Subcutaneous adipose tissue (tissue), 4 donors: ENCODE measurements around the gene PPARG. TPM values are rescaled to one million over a fixed set of nuclear protein-coding genes. Genes with fewer than 3 reads are reported as not detected.

Experiments used
- total RNA-seq, 4 donors: library from RNA; depleted of rRNA; stranded (reverse); fragments of >200 nt; gene quantifications; one replicate each; pipeline ENCODE4 v1.1.0, GENCODE V29; 2016
- TF ChIP-seq, protein P1 (sequence below): fragments of 450-650 bp; IDR thresholded peaks from one replicate; pipeline ENCODE4 v1.5.1; 2016; ENCODE audit warnings: low read depth, mild to moderate bottlenecking, control low read depth, antibody characterized with exemption, moderate library complexity

The PPARG gene
- total RNA-seq, 4 donors from 2014 or later, result 223 to 357 (median 337) TPM

DNA sequence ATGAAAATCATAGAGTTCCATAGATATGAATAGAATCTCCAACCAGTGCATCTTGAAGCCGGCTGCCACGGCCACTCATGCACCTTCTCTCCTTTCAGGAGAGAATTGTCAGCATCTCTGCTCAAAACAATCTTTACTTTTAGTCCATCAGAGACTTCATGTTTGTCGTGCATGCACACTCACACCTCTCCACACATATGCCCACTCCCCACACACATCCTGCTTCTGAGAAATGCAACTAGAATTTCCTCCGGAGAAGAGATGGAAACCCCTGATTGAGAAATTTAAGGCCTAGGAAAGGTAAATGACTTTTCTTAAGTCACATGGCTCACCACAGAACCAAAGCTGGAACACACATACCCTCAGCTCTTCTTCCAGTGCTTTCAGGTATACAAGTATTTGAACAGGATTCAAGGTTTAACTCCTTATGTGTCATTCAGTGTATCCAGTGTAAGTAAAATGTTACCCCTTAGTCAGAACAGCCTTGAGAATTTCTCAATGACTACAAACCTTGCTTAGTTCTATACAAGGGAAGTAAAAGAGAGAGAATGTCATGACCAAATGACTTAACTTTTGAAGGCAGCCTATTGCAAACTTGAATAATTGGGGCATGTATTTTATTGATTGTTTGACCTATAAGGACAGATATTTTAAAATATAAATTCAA lies 126.3 kb downstream of the PPARG start:
- TF ChIP-seq, protein P1, sequence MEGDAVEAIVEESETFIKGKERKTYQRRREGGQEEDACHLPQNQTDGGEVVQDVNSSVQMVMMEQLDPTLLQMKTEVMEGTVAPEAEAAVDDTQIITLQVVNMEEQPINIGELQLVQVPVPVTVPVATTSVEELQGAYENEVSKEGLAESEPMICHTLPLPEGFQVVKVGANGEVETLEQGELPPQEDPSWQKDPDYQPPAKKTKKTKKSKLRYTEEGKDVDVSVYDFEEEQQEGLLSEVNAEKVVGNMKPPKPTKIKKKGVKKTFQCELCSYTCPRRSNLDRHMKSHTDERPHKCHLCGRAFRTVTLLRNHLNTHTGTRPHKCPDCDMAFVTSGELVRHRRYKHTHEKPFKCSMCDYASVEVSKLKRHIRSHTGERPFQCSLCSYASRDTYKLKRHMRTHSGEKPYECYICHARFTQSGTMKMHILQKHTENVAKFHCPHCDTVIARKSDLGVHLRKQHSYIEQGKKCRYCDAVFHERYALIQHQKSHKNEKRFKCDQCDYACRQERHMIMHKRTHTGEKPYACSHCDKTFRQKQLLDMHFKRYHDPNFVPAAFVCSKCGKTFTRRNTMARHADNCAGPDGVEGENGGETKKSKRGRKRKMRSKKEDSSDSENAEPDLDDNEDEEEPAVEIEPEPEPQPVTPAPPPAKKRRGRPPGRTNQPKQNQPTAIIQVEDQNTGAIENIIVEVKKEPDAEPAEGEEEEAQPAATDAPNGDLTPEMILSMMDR, result no peak

DNA sequence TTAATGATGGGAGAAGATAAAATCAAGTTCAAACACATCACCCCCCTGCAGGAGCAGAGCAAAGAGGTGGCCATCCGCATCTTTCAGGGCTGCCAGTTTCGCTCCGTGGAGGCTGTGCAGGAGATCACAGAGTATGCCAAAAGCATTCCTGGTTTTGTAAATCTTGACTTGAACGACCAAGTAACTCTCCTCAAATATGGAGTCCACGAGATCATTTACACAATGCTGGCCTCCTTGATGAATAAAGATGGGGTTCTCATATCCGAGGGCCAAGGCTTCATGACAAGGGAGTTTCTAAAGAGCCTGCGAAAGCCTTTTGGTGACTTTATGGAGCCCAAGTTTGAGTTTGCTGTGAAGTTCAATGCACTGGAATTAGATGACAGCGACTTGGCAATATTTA lies 127.9 kb downstream of the PPARG start:
- TF ChIP-seq, protein P1, result no peak

- TF ChIP-seq, protein P1, result no peak
Measured at GRCh38 chr3:12420393-12420792, 131.5 kb downstream of the PPARG start.

GRCh38 chr3:12421132-12421531 lies 132.3 kb downstream of the PPARG start:
- TF ChIP-seq, protein P1, result no peak

- TF ChIP-seq, protein P1, result no peak
Measured at GRCh38 chr3:12423131-12423530, 134.3 kb downstream of the PPARG start.

DNA sequence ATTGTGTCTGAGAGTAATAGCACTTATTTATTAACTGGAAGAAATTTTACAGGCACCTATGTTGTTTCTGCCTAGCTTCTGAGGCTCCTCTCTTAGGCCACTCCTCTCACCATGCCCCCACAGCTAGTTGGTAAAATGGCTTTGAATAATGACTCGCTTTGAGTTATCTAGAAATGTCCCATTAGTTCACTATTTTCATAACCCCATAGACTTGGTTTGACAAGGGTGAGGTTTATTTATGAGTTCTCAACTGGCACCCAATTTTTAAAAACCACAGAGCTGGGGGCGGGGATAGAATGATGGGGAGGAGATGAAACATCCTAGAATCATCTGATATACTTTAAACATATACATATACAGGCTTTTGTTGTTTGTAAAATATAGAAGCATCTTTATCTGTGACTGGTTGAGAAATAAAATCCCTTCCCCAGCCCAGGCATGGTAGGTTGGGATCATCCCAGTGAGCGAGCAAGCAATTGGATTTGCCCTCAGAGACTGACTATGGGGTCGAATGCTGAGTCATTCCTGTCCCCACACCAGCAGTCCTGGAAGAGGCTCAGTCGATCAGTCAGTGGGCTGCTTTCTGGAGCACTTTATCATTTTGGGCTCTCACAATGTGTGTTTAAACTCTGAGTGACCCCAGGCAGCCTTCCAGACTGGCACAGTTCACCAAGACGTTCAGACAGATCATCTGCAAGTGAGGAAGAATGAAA lies 135.2 kb downstream of the PPARG start:
- TF ChIP-seq, protein P1, result no peak

DNA sequence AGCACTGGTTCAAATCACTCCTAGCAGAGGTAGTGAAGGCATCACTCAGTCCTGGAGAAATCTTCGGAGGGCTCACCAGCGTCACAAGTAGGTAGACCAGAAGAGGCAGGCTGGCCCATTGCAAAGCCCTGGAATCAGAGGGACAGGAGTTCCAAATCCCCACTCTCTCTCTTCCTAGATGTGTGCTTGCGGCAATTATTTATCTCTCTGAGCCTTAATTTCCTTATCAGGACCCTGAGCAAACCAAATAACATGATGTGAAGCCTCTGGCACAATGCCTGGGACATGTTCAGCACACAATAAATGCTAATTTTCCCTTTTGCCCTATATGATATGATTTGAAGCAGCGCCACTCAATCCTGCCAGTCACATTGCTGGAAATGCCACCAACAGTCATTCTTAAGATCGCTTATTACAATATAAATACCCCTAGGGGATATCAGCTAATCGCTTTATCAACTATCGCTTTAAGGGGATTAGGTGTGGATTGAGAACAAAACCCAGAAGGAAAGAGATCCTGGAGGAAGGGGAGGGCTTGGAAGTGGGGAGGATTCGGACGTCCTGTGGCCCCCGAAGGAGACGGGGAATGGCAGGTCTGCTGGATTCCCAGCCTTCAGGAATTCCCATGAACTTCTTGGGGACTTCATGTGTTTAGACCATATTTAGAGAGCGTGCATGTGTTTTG lies 135.9 kb downstream of the PPARG start:
- TF ChIP-seq, protein P1, result no peak
